Keratinocyte (primary cell): Measurements from ENCODE around the gene RNF13. TPM values are rescaled to one million over a fixed set of nuclear protein-coding genes. Genes with fewer than 3 reads are reported as not detected.

Experiments used
- DNase-seq: peaks from one replicate; pipeline ENCODE4 v3.0.0-alpha.2; 2011; ENCODE audit warnings: low read depth, missing footprints, low spot score
- FAIRE-seq: peaks from 2 replicates; lab custom pipeline; 2011; peaks lifted over from hg19 to GRCh38; lab: Jason Lieb, UNC
- H2AFZ ChIP-seq: 2 replicates; pipeline ENCODE4 v1.6.0; 2012; ENCODE audit warnings: low read length, control low read depth, inconsistent platforms; ENCODE audit not compliant: control insufficient read depth
- H3K27ac ChIP-seq: 2 replicates; pipeline ENCODE4 v1.5.1; 2011; ENCODE audit warnings: low read length; ENCODE audit not compliant: control insufficient read depth, insufficient read depth
- H3K27me3 ChIP-seq: 3 replicates; pipeline ENCODE4 v1.6.0; 2011; ENCODE audit warnings: low read length; ENCODE audit not compliant: control insufficient read depth, insufficient read depth; ENCODE audit errors: extremely low read depth
- H3K36me3 ChIP-seq, 2 experiments: 2 replicates in 1 of 2; 3 replicates in 1 of 2; pipeline ENCODE4 v1.5.1; 2011; ENCODE audit warnings: low read length in 2 of 2, mild to moderate bottlenecking in 1 of 2; ENCODE audit not compliant: control insufficient read depth in 2 of 2, insufficient read depth in 2 of 2; ENCODE audit errors: extremely low read depth in 1 of 2
- H3K4me1 ChIP-seq: 3 replicates; pipeline ENCODE4 v1.5.1; 2011; ENCODE audit warnings: low read length; ENCODE audit not compliant: control insufficient read depth, insufficient read depth; ENCODE audit errors: extremely low read depth
- H3K4me2 ChIP-seq: 3 replicates; pipeline ENCODE4 v1.6.0; 2011; ENCODE audit warnings: low read depth, low read length; ENCODE audit not compliant: control insufficient read depth, insufficient read depth; ENCODE audit errors: extremely low read depth
- H3K4me3 ChIP-seq, 3 experiments: fragments of 200-600 bp in 1 of 3; sonication (generic) in 1 of 3; 2 replicates in 2 of 3; 3 replicates in 1 of 3; pipeline ENCODE4 v1.5.1; 2011 to 2016; ENCODE audit warnings: low read length in 3 of 3, mild to moderate bottlenecking in 3 of 3, control low read depth in 2 of 3, inconsistent platforms in 1 of 3, low read depth in 1 of 3, mixed read lengths in 1 of 3, mixed run types in 1 of 3, moderate library complexity in 1 of 3; ENCODE audit not compliant: control insufficient read depth in 2 of 3, insufficient read depth in 2 of 3; ENCODE audit errors: extremely low read depth in 1 of 3
- H3K79me2 ChIP-seq: 2 replicates; pipeline ENCODE4 v1.6.0; 2012; ENCODE audit warnings: low read length; ENCODE audit not compliant: control insufficient read depth, insufficient read depth
- H3K9ac ChIP-seq: 3 replicates; pipeline ENCODE4 v1.6.0; 2011; ENCODE audit warnings: low read length; ENCODE audit not compliant: control insufficient read depth, insufficient read depth; ENCODE audit errors: extremely low read depth
- H3K9me1 ChIP-seq: 3 replicates; pipeline ENCODE4 v1.6.0; 2011; ENCODE audit warnings: low read length; ENCODE audit not compliant: control insufficient read depth, insufficient read depth; ENCODE audit errors: extremely low read depth
- H3K9me3 ChIP-seq: 2 replicates; pipeline ENCODE4 v1.5.1; 2012; ENCODE audit warnings: low read depth, low read length; ENCODE audit not compliant: control insufficient read depth
- H4K20me1 ChIP-seq: 3 replicates; pipeline ENCODE4 v1.6.0; 2011; ENCODE audit warnings: low read length; ENCODE audit not compliant: control insufficient read depth, insufficient read depth; ENCODE audit errors: extremely low read depth
- EZH2 ChIP-seq: IDR thresholded peaks from one replicate; pipeline ENCODE4 v1.6.1; 2012; ENCODE audit warnings: inconsistent platforms, mild to moderate bottlenecking, low read length, moderate library complexity
- dilution Hi-C: fragments of 300-500 bp; cut with MboI; formaldehyde crosslinking; loops from one replicate; pipeline ENCODE4 v1.7.0; 2020; ENCODE audit warnings: low sequenced_read_pairs; ENCODE audit not compliant: extremely low pct_ligation_motif_present
- polyA plus RNA-seq, 5 experiments: library from polyadenylated mRNA; depleted of rRNA in 3 of 5; stranded (reverse) in 3 of 5; stranded (forward) in 1 of 5; unstranded in 1 of 5; fragments of >200 nt; gene quantifications; 1 replicate in 1 of 5; 2 replicates in 3 of 5; 3 replicates in 1 of 5; pipeline versions ENCODE4 v1.2.1 to v1.2.3, GENCODE V29; 2011 to 2012; ENCODE audit warnings: missing spikeins in 2 of 5, low read depth in 1 of 5, low replicate concordance in 1 of 5
- TF ChIP-seq, protein P1 (sequence below), 3 experiments: IDR thresholded peaks in 1 of 3; conservative IDR thresholded peaks in 1 of 3; optimal IDR thresholded peaks in 1 of 3; 2 replicates in 2 of 3; 3 replicates in 1 of 3; pipeline versions ENCODE3 to v1.5.1; 2011; ENCODE audit warnings: low read length in 3 of 3, mild to moderate bottlenecking in 3 of 3, moderate library complexity in 2 of 3, control low read depth in 1 of 3, inconsistent platforms in 1 of 3; ENCODE audit not compliant: insufficient read depth in 2 of 3; ENCODE audit errors: extremely low read depth in 1 of 3

RNF13 gene
- polyA plus RNA-seq, 1 donor (not counting 4 experiments of a cell fraction or from before 2014, with no cell fraction given): 57.4 TPM

DNA sequence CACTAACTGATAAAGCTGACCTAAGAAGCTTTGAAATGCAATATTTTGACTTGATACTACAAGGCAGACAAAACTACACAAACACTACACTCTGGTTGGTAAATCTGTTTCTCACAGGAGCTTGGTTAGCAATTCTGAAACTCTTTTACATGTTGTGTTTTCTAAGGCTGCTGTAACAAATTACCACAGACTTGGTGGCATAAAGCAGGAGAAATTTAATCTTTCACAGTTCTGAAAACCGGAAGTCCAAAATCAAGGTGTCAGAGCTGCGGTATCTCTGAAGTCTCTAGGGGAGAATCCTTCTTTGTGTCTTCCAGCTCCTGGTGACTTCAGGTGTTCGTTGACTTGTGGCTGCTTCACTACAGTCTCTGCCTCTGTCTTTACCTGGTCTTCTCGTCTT is 170.6 kb downstream of the RNF13 start:
- Histone ChIP-seq H3K9ac (no peak overlapping the region), H4K20me1 (no peaks in the 10 kb centered on the region), H2AFZ (no peak overlapping the region), H3K36me3 (no peaks in the 10 kb centered on the region), H3K27me3 (no peaks in the 10 kb centered on the region), H3K4me2 (no peak overlapping the region), H3K79me2 (no peaks in the 10 kb centered on the region), H3K4me1 (no peaks in the 10 kb centered on the region), H3K9me3 (no peaks in the 10 kb centered on the region), H3K4me3 (no peak overlapping the region), H3K9me1 (no peaks in the 10 kb centered on the region), H3K27ac (no peak overlapping the region)
- dilution Hi-C loops: no loop called here
- no peak for FAIRE-seq
- TF ChIP-seq, protein P1, sequence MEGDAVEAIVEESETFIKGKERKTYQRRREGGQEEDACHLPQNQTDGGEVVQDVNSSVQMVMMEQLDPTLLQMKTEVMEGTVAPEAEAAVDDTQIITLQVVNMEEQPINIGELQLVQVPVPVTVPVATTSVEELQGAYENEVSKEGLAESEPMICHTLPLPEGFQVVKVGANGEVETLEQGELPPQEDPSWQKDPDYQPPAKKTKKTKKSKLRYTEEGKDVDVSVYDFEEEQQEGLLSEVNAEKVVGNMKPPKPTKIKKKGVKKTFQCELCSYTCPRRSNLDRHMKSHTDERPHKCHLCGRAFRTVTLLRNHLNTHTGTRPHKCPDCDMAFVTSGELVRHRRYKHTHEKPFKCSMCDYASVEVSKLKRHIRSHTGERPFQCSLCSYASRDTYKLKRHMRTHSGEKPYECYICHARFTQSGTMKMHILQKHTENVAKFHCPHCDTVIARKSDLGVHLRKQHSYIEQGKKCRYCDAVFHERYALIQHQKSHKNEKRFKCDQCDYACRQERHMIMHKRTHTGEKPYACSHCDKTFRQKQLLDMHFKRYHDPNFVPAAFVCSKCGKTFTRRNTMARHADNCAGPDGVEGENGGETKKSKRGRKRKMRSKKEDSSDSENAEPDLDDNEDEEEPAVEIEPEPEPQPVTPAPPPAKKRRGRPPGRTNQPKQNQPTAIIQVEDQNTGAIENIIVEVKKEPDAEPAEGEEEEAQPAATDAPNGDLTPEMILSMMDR (optimal IDR thresholded peaks at IDR 0.05 in 1 of 3, IDR thresholded peaks at IDR 0.05 in 1 of 3, conservative IDR thresholded peaks at IDR 0.05 in 1 of 3; ENCODE audit: extremely low read depth in 1 of 3, insufficient read depth in 2 of 3, low read length in 3 of 3): no peak
- no peak for TF ChIP-seq EZH2
- DNase-seq: no peak

DNA sequence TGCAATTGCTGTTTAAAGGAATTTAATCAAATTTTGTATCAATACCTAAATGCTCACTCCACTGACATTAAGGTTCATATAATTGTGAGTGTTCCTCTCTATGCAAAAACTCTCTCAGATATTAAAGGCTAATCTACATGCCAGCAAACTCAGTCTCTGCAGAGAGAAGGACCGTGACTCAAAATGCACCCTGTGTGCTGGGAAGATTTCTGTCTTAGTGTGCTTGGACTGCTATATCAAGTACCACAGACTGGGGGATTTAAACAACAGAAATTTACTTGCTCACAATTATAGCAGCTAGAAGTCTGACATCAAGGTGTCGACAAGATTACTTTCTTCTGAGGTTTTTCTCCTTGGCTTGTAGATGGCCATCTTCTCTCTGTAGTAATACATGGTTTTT is 176.3 kb downstream of the RNF13 start:
- no peaks in the 10 kb centered on the region for H3K27me3 ChIP-seq
- H3K9me3 ChIP-seq: no peaks in the 10 kb centered on the region
- no peak for TF ChIP-seq EZH2
- TF ChIP-seq, protein P1 (optimal IDR thresholded peaks at IDR 0.05 in 1 of 3, IDR thresholded peaks at IDR 0.05 in 1 of 3, conservative IDR thresholded peaks at IDR 0.05 in 1 of 3; ENCODE audit: extremely low read depth in 1 of 3, insufficient read depth in 2 of 3, low read length in 3 of 3): no peak
- no peak overlapping the region for H3K4me2 ChIP-seq
- no peak for DNase-seq
- H4K20me1 ChIP-seq: no peaks in the 10 kb centered on the region
- no peaks in the 10 kb centered on the region for H3K9me1 ChIP-seq
- no peak for FAIRE-seq
- dilution Hi-C loops: no loop called here
- no peak overlapping the region for H3K9ac ChIP-seq
- no peak overlapping the region for H2AFZ ChIP-seq
- H3K27ac ChIP-seq: no peak overlapping the region
- H3K79me2 ChIP-seq: no peaks in the 10 kb centered on the region
- H3K4me1 ChIP-seq: no peaks in the 10 kb centered on the region
- no peak overlapping the region for H3K4me3 ChIP-seq
- H3K36me3 ChIP-seq: no peaks in the 10 kb centered on the region
